Panc1 (cell line): ENCODE measurements around the gene SPRYD3.

Source experiments
- CTCF ChIP-seq: fragments of 450-650 bp; IDR thresholded peaks from 2 replicates; pipeline ENCODE4 v1.5.1; 2017; ENCODE audit warnings: mild to moderate bottlenecking
- REST ChIP-seq, 2 experiments: IDR thresholded peaks; 2 replicates each; pipeline ENCODE4 v1.6.1; 2011 to 2012; ENCODE audit warnings: low read depth in 2 of 2, control low read depth in 1 of 2, low read length in 1 of 2, mild to moderate bottlenecking in 1 of 2, moderate library complexity in 1 of 2; ENCODE audit not compliant: insufficient read depth in 1 of 2
- SIN3A ChIP-seq: IDR thresholded peaks from 2 replicates; pipeline ENCODE4 v1.6.1; 2012; ENCODE audit warnings: low read depth, mild to moderate bottlenecking, low read length, moderate library complexity, borderline replicate concordance; ENCODE audit not compliant: insufficient read depth

DNA sequence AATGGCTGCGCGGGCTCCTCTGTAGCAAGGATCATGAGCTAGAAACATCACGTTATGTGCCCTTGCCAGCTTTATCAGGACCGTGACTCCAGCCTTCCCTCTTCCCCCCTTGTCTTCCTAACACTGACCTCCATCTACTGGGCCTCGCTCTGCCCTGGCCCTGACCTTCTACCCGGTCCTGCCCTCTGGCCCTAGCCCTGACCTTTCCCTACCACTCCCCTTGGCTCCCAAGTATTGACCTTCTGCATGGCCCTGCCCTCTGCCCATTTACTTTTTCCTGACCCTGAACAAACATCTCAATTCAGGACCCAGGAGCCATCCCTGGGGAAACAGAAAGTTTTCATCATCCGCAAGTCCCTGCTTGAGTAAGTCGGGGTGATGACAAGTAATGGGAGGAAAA is 26.1 kb upstream of the SPRYD3 start:
- TF ChIP-seq CTCF (no peak), SIN3A (no peak), REST (IDR thresholded peaks at IDR 0.05; ENCODE audit: insufficient read depth in 1 of 2, low read depth in 2 of 2, low read length in 1 of 2) (no peak)
